Peyer's patch (tissue), 4 donors: Measurements from ENCODE around the gene TOMM5.

Experiments
- POLR2A ChIP-seq, 2 donors: fragments of 450-650 bp; IDR thresholded peaks; one replicate each; pipeline ENCODE4 v1.5.1; 2017; ENCODE audit warnings: antibody characterized with exemption in 2 of 2, mild to moderate bottlenecking in 2 of 2, moderate library complexity in 2 of 2
- TF ChIP-seq, protein P1 (sequence below), 6 experiments: fragments of 450-650 bp in 4 of 6; fragments of 200-600 bp in 2 of 6; sonication (generic) in 1 of 6; IDR thresholded peaks; one replicate each; pipeline ENCODE4 v1.5.1; 2017 to 2019; ENCODE audit warnings: antibody characterized with exemption in 6 of 6, mild to moderate bottlenecking in 3 of 6, moderate library complexity in 1 of 6

GRCh38 chr9:37640246-37640645, 47.8 kb upstream of the TOMM5 start:
- TF ChIP-seq, protein P1, sequence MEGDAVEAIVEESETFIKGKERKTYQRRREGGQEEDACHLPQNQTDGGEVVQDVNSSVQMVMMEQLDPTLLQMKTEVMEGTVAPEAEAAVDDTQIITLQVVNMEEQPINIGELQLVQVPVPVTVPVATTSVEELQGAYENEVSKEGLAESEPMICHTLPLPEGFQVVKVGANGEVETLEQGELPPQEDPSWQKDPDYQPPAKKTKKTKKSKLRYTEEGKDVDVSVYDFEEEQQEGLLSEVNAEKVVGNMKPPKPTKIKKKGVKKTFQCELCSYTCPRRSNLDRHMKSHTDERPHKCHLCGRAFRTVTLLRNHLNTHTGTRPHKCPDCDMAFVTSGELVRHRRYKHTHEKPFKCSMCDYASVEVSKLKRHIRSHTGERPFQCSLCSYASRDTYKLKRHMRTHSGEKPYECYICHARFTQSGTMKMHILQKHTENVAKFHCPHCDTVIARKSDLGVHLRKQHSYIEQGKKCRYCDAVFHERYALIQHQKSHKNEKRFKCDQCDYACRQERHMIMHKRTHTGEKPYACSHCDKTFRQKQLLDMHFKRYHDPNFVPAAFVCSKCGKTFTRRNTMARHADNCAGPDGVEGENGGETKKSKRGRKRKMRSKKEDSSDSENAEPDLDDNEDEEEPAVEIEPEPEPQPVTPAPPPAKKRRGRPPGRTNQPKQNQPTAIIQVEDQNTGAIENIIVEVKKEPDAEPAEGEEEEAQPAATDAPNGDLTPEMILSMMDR (IDR thresholded peaks at IDR 0.05), result no peak
- TF ChIP-seq POLR2A (IDR thresholded peaks at IDR 0.05), result no peak
